SK-N-SH treated with all-trans-retinoic acid at 6 μM for 48 hours (cell line): ENCODE measurements around the gene SCAF8.

Experiments
- ATAC-seq: fragments of 200-7000 bp; cut with Tn5 transposase; 3 replicates; pipeline ENCODE4 v1.9.1; 2020; ENCODE audit warnings: mild to moderate bottlenecking, moderate library complexity
- ARNTL ChIP-seq: fragments of 450-650 bp; formaldehyde crosslinking; IDR thresholded peaks from 2 replicates; pipeline ENCODE4 v1.5.0; 2020; ENCODE audit warnings: low read depth, mild to moderate bottlenecking, moderate library complexity, borderline replicate concordance
- BACH2 ChIP-seq: fragments of 250-450 bp; sonication (Bioruptor Pico); IDR thresholded peaks from 2 replicates; pipeline ENCODE4 v1.9.0; 2021; ENCODE audit warnings: mild to moderate bottlenecking, borderline replicate concordance
- CSDC2 ChIP-seq: fragments of 250-450 bp; sonication (Bioruptor Pico); IDR thresholded peaks from 2 replicates; pipeline ENCODE4 v1.5.0; 2020; ENCODE audit warnings: mild to moderate bottlenecking, moderate library complexity
- ESRRG ChIP-seq: fragments of 250-450 bp; sonication (Bioruptor Pico); IDR thresholded peaks from 2 replicates; pipeline ENCODE4 v1.6.1; 2021; ENCODE audit warnings: mild to moderate bottlenecking
- GLIS3 ChIP-seq: fragments of 250-450 bp; sonication (Bioruptor Pico); IDR thresholded peaks from 2 replicates; pipeline ENCODE4 v1.5.0; 2020; ENCODE audit warnings: mild to moderate bottlenecking, moderate library complexity
- ISL1 ChIP-seq: fragments of 250-450 bp; sonication (Bioruptor Pico); IDR thresholded peaks from 2 replicates; pipeline ENCODE4 v2.1.2; 2022; ENCODE audit warnings: mild to moderate bottlenecking, moderate library complexity
- PPARA ChIP-seq: fragments of 250-450 bp; sonication (Bioruptor Pico); IDR thresholded peaks from 2 replicates; pipeline ENCODE4 v1.5.0; 2020; ENCODE audit warnings: mild to moderate bottlenecking, borderline replicate concordance
- SNAI2 ChIP-seq: fragments of 250-450 bp; sonication (Bioruptor Pico); IDR thresholded peaks from 2 replicates; pipeline ENCODE4 v1.5.0; 2020; ENCODE audit warnings: mild to moderate bottlenecking, moderate library complexity
- TCF4 ChIP-seq: fragments of 250-450 bp; sonication (Bioruptor Pico); IDR thresholded peaks from 2 replicates; pipeline ENCODE4 v1.8.0; 2021; ENCODE audit warnings: mild to moderate bottlenecking, moderate library complexity, borderline replicate concordance
- TOX ChIP-seq: fragments of 250-450 bp; sonication (Bioruptor Pico); IDR thresholded peaks from 2 replicates; pipeline ENCODE4 v1.8.0; 2021; ENCODE audit warnings: mild to moderate bottlenecking, moderate library complexity, borderline replicate concordance
- ZC3H10 ChIP-seq: fragments of 250-450 bp; sonication (Bioruptor Pico); IDR thresholded peaks from 2 replicates; pipeline ENCODE4 v1.5.1; 2021; ENCODE audit warnings: mild to moderate bottlenecking, moderate library complexity
- ZFP3 ChIP-seq: fragments of 250-450 bp; sonication (Bioruptor Pico); IDR thresholded peaks from 2 replicates; pipeline ENCODE4 v1.5.0; 2020; ENCODE audit warnings: mild to moderate bottlenecking, moderate library complexity
- ZFP30 ChIP-seq: fragments of 450-650 bp; formaldehyde crosslinking; IDR thresholded peaks from 2 replicates; pipeline ENCODE4 v1.5.0; 2022; ENCODE audit warnings: mild to moderate bottlenecking, moderate library complexity
- ZNF565 ChIP-seq: fragments of 450-650 bp; formaldehyde crosslinking; conservative IDR thresholded peaks from 2 replicates; pipeline ENCODE4 v1.5.0; 2020; ENCODE audit warnings: low read depth, mild to moderate bottlenecking, moderate library complexity
- ZNF70 ChIP-seq: fragments of 450-650 bp; formaldehyde crosslinking; IDR thresholded peaks from 2 replicates; pipeline ENCODE4 v1.5.0; 2020; ENCODE audit warnings: mild to moderate bottlenecking, moderate library complexity
- ZNF8 ChIP-seq: fragments of 450-650 bp; formaldehyde crosslinking; IDR thresholded peaks from 2 replicates; pipeline ENCODE4 v1.5.0; 2020; ENCODE audit warnings: mild to moderate bottlenecking, moderate library complexity
- TF ChIP-seq, protein P1 (sequence below): fragments of 250-450 bp; sonication (Bioruptor Pico); IDR thresholded peaks from 2 replicates; pipeline ENCODE4 v1.8.0; 2021; ENCODE audit warnings: low read depth, mild to moderate bottlenecking, moderate library complexity, borderline replicate concordance
- TF ChIP-seq, protein P2 (sequence below): fragments of 250-450 bp; sonication (Bioruptor Pico); IDR thresholded peaks from 2 replicates; pipeline ENCODE4 v1.5.1; 2020; ENCODE audit warnings: low read depth, mild to moderate bottlenecking, moderate library complexity
- TF ChIP-seq, protein P3 (sequence below): fragments of 250-450 bp; sonication (Bioruptor Pico); IDR thresholded peaks from 2 replicates; pipeline ENCODE4 v1.5.0; 2020; ENCODE audit warnings: mild to moderate bottlenecking, moderate library complexity
- TF ChIP-seq, protein P4 (sequence below): fragments of 250-450 bp; sonication (Bioruptor Pico); IDR thresholded peaks from 2 replicates; pipeline ENCODE4 v1.8.0; 2020; ENCODE audit warnings: mild to moderate bottlenecking, moderate library complexity, borderline replicate concordance
- TF ChIP-seq, protein P5 (sequence below): fragments of 250-450 bp; sonication (Bioruptor Pico); IDR thresholded peaks from 2 replicates; pipeline ENCODE4 v1.5.1; 2021; ENCODE audit warnings: mild to moderate bottlenecking, moderate library complexity

Gene SCAF8

DNA sequence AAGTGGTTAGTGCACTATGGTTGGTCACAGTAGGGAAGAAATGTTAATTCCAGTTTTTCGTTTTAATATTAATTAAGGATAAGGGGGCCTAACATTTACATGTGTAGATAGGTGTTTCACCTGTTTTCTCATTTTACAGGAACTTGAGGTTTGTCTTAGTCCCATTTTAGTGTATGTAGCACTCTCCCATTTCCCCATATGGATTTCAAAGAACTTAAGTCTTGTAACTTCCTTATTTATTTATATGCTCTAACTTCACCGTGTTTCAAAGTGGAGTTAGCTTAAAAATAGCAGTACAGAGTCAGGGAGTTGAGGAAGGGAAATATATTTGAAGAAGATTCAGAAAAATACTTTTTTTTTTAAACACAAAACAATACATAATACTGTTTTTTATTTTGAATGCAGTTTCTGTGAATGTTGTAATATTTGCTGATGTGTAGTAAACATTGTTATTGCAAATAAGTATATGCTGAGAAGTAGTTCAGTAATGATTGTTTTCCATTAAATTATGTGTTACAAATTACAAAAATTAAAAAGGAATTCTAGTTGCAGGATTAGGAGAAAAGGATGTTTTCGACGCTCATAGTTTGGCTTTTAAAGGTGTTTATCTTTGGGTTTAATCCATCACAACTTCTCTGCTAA lies 3.5 kb downstream of the SCAF8 start:
- TF ChIP-seq ZNF565 (CRISPR knock-in tag) (no peak), ZNF8 (CRISPR knock-in tag) (no peak), ZFP3 (CRISPR knock-in tag) (no peak), ZFP30 (CRISPR knock-in tag) (no peak), TOX (no peak), TCF4 (CRISPR knock-in tag) (no peak), ISL1 (CRISPR knock-in tag) (no peak), CSDC2 (CRISPR knock-in tag) (no peak), GLIS3 (no peak), ZC3H10 (no peak)
- TF ChIP-seq, protein P1, sequence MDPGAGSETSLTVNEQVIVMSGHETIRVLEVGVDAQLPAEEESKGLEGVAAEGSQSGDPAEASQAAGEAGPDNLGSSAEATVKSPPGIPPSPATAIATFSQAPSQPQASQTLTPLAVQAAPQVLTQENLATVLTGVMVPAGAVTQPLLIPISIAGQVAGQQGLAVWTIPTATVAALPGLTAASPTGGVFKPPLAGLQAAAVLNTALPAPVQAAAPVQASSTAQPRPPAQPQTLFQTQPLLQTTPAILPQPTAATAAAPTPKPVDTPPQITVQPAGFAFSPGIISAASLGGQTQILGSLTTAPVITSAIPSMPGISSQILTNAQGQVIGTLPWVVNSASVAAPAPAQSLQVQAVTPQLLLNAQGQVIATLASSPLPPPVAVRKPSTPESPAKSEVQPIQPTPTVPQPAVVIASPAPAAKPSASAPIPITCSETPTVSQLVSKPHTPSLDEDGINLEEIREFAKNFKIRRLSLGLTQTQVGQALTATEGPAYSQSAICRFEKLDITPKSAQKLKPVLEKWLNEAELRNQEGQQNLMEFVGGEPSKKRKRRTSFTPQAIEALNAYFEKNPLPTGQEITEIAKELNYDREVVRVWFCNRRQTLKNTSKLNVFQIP (CRISPR knock-in tag), result no peak
- TF ChIP-seq, protein P2, sequence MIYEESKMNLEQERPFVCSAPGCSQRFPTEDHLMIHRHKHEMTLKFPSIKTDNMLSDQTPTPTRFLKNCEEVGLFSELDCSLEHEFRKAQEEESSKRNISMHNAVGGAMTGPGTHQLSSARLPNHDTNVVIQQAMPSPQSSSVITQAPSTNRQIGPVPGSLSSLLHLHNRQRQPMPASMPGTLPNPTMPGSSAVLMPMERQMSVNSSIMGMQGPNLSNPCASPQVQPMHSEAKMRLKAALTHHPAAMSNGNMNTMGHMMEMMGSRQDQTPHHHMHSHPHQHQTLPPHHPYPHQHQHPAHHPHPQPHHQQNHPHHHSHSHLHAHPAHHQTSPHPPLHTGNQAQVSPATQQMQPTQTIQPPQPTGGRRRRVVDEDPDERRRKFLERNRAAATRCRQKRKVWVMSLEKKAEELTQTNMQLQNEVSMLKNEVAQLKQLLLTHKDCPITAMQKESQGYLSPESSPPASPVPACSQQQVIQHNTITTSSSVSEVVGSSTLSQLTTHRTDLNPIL, result no peak
- TF ChIP-seq, protein P3, sequence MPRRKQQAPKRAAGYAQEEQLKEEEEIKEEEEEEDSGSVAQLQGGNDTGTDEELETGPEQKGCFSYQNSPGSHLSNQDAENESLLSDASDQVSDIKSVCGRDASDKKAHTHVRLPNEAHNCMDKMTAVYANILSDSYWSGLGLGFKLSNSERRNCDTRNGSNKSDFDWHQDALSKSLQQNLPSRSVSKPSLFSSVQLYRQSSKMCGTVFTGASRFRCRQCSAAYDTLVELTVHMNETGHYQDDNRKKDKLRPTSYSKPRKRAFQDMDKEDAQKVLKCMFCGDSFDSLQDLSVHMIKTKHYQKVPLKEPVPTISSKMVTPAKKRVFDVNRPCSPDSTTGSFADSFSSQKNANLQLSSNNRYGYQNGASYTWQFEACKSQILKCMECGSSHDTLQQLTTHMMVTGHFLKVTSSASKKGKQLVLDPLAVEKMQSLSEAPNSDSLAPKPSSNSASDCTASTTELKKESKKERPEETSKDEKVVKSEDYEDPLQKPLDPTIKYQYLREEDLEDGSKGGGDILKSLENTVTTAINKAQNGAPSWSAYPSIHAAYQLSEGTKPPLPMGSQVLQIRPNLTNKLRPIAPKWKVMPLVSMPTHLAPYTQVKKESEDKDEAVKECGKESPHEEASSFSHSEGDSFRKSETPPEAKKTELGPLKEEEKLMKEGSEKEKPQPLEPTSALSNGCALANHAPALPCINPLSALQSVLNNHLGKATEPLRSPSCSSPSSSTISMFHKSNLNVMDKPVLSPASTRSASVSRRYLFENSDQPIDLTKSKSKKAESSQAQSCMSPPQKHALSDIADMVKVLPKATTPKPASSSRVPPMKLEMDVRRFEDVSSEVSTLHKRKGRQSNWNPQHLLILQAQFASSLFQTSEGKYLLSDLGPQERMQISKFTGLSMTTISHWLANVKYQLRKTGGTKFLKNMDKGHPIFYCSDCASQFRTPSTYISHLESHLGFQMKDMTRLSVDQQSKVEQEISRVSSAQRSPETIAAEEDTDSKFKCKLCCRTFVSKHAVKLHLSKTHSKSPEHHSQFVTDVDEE, result no peak
- ATAC-seq, result no peak

DNA sequence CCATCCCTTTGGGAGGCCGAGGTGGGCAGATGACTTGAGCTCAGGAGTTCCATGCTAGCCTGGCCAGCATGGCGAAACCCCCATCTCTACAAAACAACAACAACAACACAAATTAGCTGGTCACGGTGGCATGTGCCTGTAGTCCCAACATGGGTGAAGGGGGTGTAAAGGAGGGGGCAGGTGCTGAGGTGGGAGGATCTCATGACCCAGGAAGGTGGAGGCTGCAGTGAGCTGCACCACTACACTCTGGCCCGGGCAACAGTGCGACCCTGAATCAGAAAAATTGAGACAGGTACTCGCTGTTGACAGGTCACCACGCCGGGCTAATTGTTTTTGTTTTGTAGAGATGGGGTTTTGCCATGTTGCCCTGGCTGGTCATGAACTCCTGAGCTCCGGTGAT lies 4.2 kb downstream of the SCAF8 start:
- no peak for ATAC-seq
- TF ChIP-seq SNAI2 (no peak), ZNF70 (no peak), BACH2 (no peak), ZFP3 (CRISPR knock-in tag) (no peak), ZNF565 (CRISPR knock-in tag) (no peak), ZFP30 (CRISPR knock-in tag) (no peak), PPARA (no peak), ZC3H10 (no peak), ESRRG (no peak), ISL1 (CRISPR knock-in tag) (no peak), ARNTL (CRISPR knock-in tag) (no peak), TOX (no peak)
- TF ChIP-seq, protein P4, sequence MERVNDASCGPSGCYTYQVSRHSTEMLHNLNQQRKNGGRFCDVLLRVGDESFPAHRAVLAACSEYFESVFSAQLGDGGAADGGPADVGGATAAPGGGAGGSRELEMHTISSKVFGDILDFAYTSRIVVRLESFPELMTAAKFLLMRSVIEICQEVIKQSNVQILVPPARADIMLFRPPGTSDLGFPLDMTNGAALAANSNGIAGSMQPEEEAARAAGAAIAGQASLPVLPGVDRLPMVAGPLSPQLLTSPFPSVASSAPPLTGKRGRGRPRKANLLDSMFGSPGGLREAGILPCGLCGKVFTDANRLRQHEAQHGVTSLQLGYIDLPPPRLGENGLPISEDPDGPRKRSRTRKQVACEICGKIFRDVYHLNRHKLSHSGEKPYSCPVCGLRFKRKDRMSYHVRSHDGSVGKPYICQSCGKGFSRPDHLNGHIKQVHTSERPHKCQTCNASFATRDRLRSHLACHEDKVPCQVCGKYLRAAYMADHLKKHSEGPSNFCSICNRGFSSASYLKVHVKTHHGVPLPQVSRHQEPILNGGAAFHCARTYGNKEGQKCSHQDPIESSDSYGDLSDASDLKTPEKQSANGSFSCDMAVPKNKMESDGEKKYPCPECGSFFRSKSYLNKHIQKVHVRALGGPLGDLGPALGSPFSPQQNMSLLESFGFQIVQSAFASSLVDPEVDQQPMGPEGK, result no peak
- TF ChIP-seq, protein P3, result no peak
- TF ChIP-seq, protein P5, sequence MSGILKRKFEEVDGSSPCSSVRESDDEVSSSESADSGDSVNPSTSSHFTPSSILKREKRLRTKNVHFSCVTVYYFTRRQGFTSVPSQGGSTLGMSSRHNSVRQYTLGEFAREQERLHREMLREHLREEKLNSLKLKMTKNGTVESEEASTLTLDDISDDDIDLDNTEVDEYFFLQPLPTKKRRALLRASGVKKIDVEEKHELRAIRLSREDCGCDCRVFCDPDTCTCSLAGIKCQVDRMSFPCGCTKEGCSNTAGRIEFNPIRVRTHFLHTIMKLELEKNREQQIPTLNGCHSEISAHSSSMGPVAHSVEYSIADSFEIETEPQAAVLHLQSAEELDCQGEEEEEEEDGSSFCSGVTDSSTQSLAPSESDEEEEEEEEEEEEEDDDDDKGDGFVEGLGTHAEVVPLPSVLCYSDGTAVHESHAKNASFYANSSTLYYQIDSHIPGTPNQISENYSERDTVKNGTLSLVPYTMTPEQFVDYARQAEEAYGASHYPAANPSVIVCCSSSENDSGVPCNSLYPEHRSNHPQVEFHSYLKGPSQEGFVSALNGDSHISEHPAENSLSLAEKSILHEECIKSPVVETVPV (CRISPR knock-in tag), result no peak
- TF ChIP-seq, protein P1 (CRISPR knock-in tag), result no peak
